Rectal smooth muscle tissue (tissue), 1 donor: ENCODE measurements around the gene ZNF839.

Source experiments
- H3K27ac ChIP-seq: one replicate; pipeline ENCODE4 v1.7.0; 2013; ENCODE audit warnings: low read depth, low read length, inconsistent platforms
- H3K27me3 ChIP-seq: one replicate; pipeline ENCODE4 v1.7.0; 2013; ENCODE audit warnings: low read length; ENCODE audit not compliant: control insufficient read depth, insufficient read depth
- H3K36me3 ChIP-seq: one replicate; pipeline ENCODE4 v1.7.0; 2013; ENCODE audit warnings: low read length; ENCODE audit not compliant: control insufficient read depth, insufficient read depth
- H3K4me1 ChIP-seq: one replicate; pipeline ENCODE4 v1.7.0; 2013; ENCODE audit warnings: low read length; ENCODE audit not compliant: control insufficient read depth, insufficient read depth
- H3K4me3 ChIP-seq: one replicate; pipeline ENCODE4 v1.7.0; 2013; ENCODE audit warnings: low read length
- H3K9ac ChIP-seq: one replicate; pipeline ENCODE4 v1.7.0; 2013; ENCODE audit warnings: low read length

ZNF839 gene

GRCh38 chr14:102319351-102320032 is at the start of gene ZNF839:
Gene ZNF839, plus strand, starts transcription at chr14:102319746. Its CDS starts 20 bp downstream, at chr14:102319766.
- H3K27ac ChIP-seq: peak within 1 kb of the TSS; percentile 96

GRCh38 chr14:102272392-102272791 is 47.2 kb upstream of the ZNF839 start:
- Histone ChIP-seq H3K9ac (no peak overlapping the region), H3K4me3 (no peak overlapping the region), H3K27me3 (no peaks in the 10 kb centered on the region), H3K4me1 (no peaks in the 10 kb centered on the region), H3K36me3 (no peaks in the 10 kb centered on the region), H3K27ac (no peak overlapping the region)

More at GRCh38 chr14:102319351-102320032, at the start of gene ZNF839:
- Histone ChIP-seq H3K4me3 (peak within 1 kb of the TSS; percentile 91), H3K36me3 (no peaks in the 10 kb centered on the region), H3K27me3 (no peaks in the 10 kb centered on the region), H3K9ac (peak within 1 kb of the TSS; percentile 76), H3K4me1 (peaks cover 8% of the 10 kb centered on the region)

- Histone ChIP-seq H3K4me3 (no peak overlapping the region), H3K27me3 (no peaks in the 10 kb centered on the region), H3K27ac (no peak overlapping the region), H3K4me1 (peaks cover 5% of the 10 kb centered on the region), H3K9ac (no peak overlapping the region), H3K36me3 (no peaks in the 10 kb centered on the region)
These were observed 43.7 kb upstream of the ZNF839 start for GRCh38 chr14:102275866-102276265.

GRCh38 chr14:102277874-102278630 is 41.5 kb upstream of the ZNF839 start:
- H3K9ac ChIP-seq: no peak overlapping the region
- H3K4me1 ChIP-seq: peaks cover 5% of the 10 kb centered on the region
- H3K36me3 ChIP-seq: no peaks in the 10 kb centered on the region
- no peaks in the 10 kb centered on the region for H3K27me3 ChIP-seq
- no peak overlapping the region for H3K4me3 ChIP-seq
- H3K27ac ChIP-seq: no peak overlapping the region

GRCh38 chr14:102278631-102278935 is 41.0 kb upstream of the ZNF839 start:
- Histone ChIP-seq H3K36me3 (no peaks in the 10 kb centered on the region), H3K27ac (no peak overlapping the region), H3K4me1 (peaks cover 5% of the 10 kb centered on the region), H3K9ac (no peak overlapping the region), H3K27me3 (no peaks in the 10 kb centered on the region), H3K4me3 (no peak overlapping the region)

GRCh38 chr14:102279282-102279681 is 40.3 kb upstream of the ZNF839 start:
- H3K27me3 ChIP-seq: no peaks in the 10 kb centered on the region
- H3K9ac ChIP-seq: no peak overlapping the region
- H3K4me3 ChIP-seq: no peak overlapping the region
- no peaks in the 10 kb centered on the region for H3K36me3 ChIP-seq
- H3K4me1 ChIP-seq: peaks cover 5% of the 10 kb centered on the region
- no peak overlapping the region for H3K27ac ChIP-seq

GRCh38 chr14:102279688-102280348 is 39.7 kb upstream of the ZNF839 start:
- H3K36me3 ChIP-seq: no peaks in the 10 kb centered on the region
- no peak overlapping the region for H3K4me3 ChIP-seq
- no peaks in the 10 kb centered on the region for H3K27me3 ChIP-seq
- no peak overlapping the region for H3K27ac ChIP-seq
- no peak overlapping the region for H3K9ac ChIP-seq
- peaks cover 5% of the 10 kb centered on the region for H3K4me1 ChIP-seq

GRCh38 chr14:102280376-102280962 is 39.1 kb upstream of the ZNF839 start:
- Histone ChIP-seq H3K9ac (no peak overlapping the region), H3K4me1 (peaks cover 5% of the 10 kb centered on the region), H3K4me3 (no peak overlapping the region), H3K27ac (no peak overlapping the region), H3K36me3 (no peaks in the 10 kb centered on the region), H3K27me3 (no peaks in the 10 kb centered on the region)

GRCh38 chr14:102282751-102283465 is 36.6 kb upstream of the ZNF839 start:
- no peak overlapping the region for H3K4me3 ChIP-seq
- no peak overlapping the region for H3K27ac ChIP-seq
- peaks cover 5% of the 10 kb centered on the region for H3K4me1 ChIP-seq
- H3K9ac ChIP-seq: no peak overlapping the region
- H3K36me3 ChIP-seq: no peaks in the 10 kb centered on the region
- H3K27me3 ChIP-seq: no peaks in the 10 kb centered on the region

- Histone ChIP-seq H3K9ac (no peak overlapping the region), H3K27ac (no peak overlapping the region), H3K4me3 (no peak overlapping the region), H3K27me3 (no peaks in the 10 kb centered on the region), H3K4me1 (peaks cover under 1% of the 10 kb centered on the region), H3K36me3 (no peaks in the 10 kb centered on the region)
These were observed 35.9 kb upstream of the ZNF839 start for GRCh38 chr14:102283631-102284129.

- H3K36me3 ChIP-seq: no peaks in the 10 kb centered on the region
- no peak overlapping the region for H3K9ac ChIP-seq
- no peak overlapping the region for H3K4me3 ChIP-seq
- H3K27me3 ChIP-seq: no peaks in the 10 kb centered on the region
- H3K4me1 ChIP-seq: no peaks in the 10 kb centered on the region
- H3K27ac ChIP-seq: no peak overlapping the region
These were observed 34.4 kb upstream of the ZNF839 start for GRCh38 chr14:102285106-102285505.

- Histone ChIP-seq H3K9ac (no peak overlapping the region), H3K4me3 (no peak overlapping the region), H3K27ac (no peak overlapping the region), H3K4me1 (no peaks in the 10 kb centered on the region), H3K27me3 (no peaks in the 10 kb centered on the region), H3K36me3 (no peaks in the 10 kb centered on the region)
These were observed 31.4 kb upstream of the ZNF839 start for GRCh38 chr14:102288139-102288538.
